GM23248 (cell line): Measurements from ENCODE around the gene KCNJ10. TPM values are rescaled to one million over a fixed set of nuclear protein-coding genes. Genes with fewer than 3 reads are reported as not detected.
A peak's percentile ranks its signal among the peaks of the same experiment; 100 is the strongest.

Experiments used
- DNase-seq: peaks from one replicate; pipeline ENCODE4 v3.0.0-alpha.2; 2015
- H2AFZ ChIP-seq: fragments of 200-600 bp; sonication (generic); 2 replicates; pipeline ENCODE4 v1.6.1; 2016; ENCODE audit warnings: antibody characterized with exemption
- H3F3A ChIP-seq: fragments of 200-600 bp; sonication (generic); 2 replicates; pipeline ENCODE4 v1.6.1; 2016; ENCODE audit warnings: mild to moderate bottlenecking, antibody characterized with exemption, mixed run types; ENCODE audit not compliant: insufficient read depth
- H3K27ac ChIP-seq: fragments of 200-600 bp; sonication (generic); 2 replicates; pipeline ENCODE4 v1.5.1; 2016; ENCODE audit warnings: mild to moderate bottlenecking
- H3K27me3 ChIP-seq: fragments of 200-600 bp; sonication (generic); replicated peaks from 2 replicates; pipeline ENCODE4 v1.6.1; 2016; ENCODE audit warnings: mild to moderate bottlenecking; ENCODE audit not compliant: insufficient read depth
- H3K36me3 ChIP-seq: fragments of 200-600 bp; sonication (generic); 2 replicates; pipeline ENCODE4 v1.6.1; 2016; ENCODE audit warnings: low read depth, mild to moderate bottlenecking
- H3K4me1 ChIP-seq: fragments of 200-600 bp; sonication (generic); 2 replicates; pipeline ENCODE4 v1.6.1; 2016; ENCODE audit warnings: mild to moderate bottlenecking; ENCODE audit not compliant: insufficient read depth
- H3K4me2 ChIP-seq: fragments of 200-600 bp; sonication (generic); one replicate; pipeline ENCODE4 v1.6.1; 2016; ENCODE audit warnings: mild to moderate bottlenecking; ENCODE audit not compliant: unreplicated experiment
- H3K4me3 ChIP-seq: fragments of 200-600 bp; sonication (generic); 2 replicates; pipeline ENCODE4 v1.5.1; 2016; ENCODE audit warnings: mild to moderate bottlenecking
- H3K79me2 ChIP-seq: fragments of 200-600 bp; sonication (generic); 2 replicates; pipeline ENCODE4 v1.6.1; 2016; ENCODE audit warnings: mild to moderate bottlenecking; ENCODE audit not compliant: insufficient read depth
- H3K9ac ChIP-seq: fragments of 200-600 bp; sonication (generic); 2 replicates; pipeline ENCODE4 v1.6.1; 2016; ENCODE audit warnings: mild to moderate bottlenecking
- H3K9me2 ChIP-seq: fragments of 200-600 bp; sonication (generic); 2 replicates; pipeline ENCODE4 v1.6.1; 2016; ENCODE audit warnings: mixed run types, mild to moderate bottlenecking, moderate library complexity; ENCODE audit not compliant: insufficient read depth
- H3K9me3 ChIP-seq: fragments of 200-600 bp; sonication (generic); one replicate; pipeline ENCODE4 v1.6.1; 2017; ENCODE audit warnings: low read depth
- H4K20me1 ChIP-seq: fragments of 200-600 bp; sonication (generic); 2 replicates; pipeline ENCODE4 v1.6.0; 2016; ENCODE audit not compliant: insufficient read depth
- EZH2 ChIP-seq: fragments of 200-600 bp; sonication (generic); IDR thresholded peaks from 2 replicates; pipeline ENCODE4 v1.6.1; 2018; ENCODE audit warnings: antibody characterized with exemption, mild to moderate bottlenecking; ENCODE audit not compliant: insufficient read depth, poor library complexity, severe bottlenecking
- EZH2phosphoT487 ChIP-seq: fragments of 200-600 bp; sonication (generic); IDR thresholded peaks from 2 replicates; pipeline ENCODE4 v1.6.1; 2018; ENCODE audit warnings: antibody characterized with exemption, moderate library complexity, mild to moderate bottlenecking, low read depth; ENCODE audit not compliant: insufficient read depth
- WGBS, 2 experiments: methylation state at CpG; one replicate each; pipeline ENCODE4 v1.1.6; 2015 to 2017; ENCODE audit warnings: low lambda C conversion rate in 2 of 2, low coverage in 1 of 2; ENCODE audit errors: missing lambda C conversion rate in 2 of 2; 5-methylcytosine and 5-hydroxymethylcytosine counted together
- in situ Hi-C: fragments of 300-500 bp; cut with MboI; formaldehyde crosslinking; loops from 2 replicates; pipeline ENCODE4 v1.15.0; 2020
- polyA plus RNA-seq: library from polyadenylated mRNA; unstranded; fragments of >200 nt; fragmentation: Nextera tagmentation; extraction: Ambion mirVana; gene quantifications from 2 replicates; pipeline ENCODE4 v1.2.1, GENCODE V29; 2016
- total RNA-seq: library from RNA; depleted of rRNA; stranded (reverse); fragments of >200 nt; shearing (Covaris generic); gene quantifications from 2 replicates; pipeline ENCODE4 v1.2.3, GENCODE V29; 2014

KCNJ10 gene
- total and polyA plus RNA-seq, 2 experiments from 2014 or later = not detected

DNA sequence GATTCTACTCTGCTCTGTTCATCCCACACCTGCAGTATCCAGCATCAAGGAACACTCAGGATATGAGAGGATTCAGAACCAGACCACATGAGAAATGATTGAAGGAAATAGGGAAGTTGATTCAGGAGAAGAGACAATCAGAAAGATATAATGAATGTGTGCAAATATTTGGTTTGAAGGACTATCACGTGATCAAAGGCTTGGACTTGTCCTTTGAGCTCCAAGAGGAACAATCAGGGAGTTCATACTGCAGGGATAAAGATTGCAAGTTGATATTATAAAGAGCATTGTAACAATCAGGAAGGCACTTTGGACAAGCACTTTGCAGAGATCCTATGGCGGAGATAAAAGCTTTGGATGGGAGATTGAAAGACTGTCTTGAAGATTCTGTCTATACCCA lies 24.3 kb downstream of the KCNJ10 start:
- no peaks in the 10 kb centered on the region for H3K36me3 ChIP-seq
- in situ Hi-C loops = no loop called here
- no peak overlapping the region for H2AFZ ChIP-seq
- H3K4me3 ChIP-seq = no peak overlapping the region
- no peak overlapping the region for H3K9ac ChIP-seq
- DNase-seq = no peak
- TF ChIP-seq EZH2 (no peak), EZH2phosphoT487 (no peak)
- 32 to 41% methylated on average over 2 of the region's 2 CpGs for WGBS, 2 experiments
- H3K9me2 ChIP-seq = no peaks in the 10 kb centered on the region
- H3K4me2 ChIP-seq = no peak overlapping the region
- peaks cover 8% of the 10 kb centered on the region for H3F3A ChIP-seq
- H4K20me1 ChIP-seq = no peaks in the 10 kb centered on the region
- H3K79me2 ChIP-seq = no peaks in the 10 kb centered on the region
- H3K9me3 ChIP-seq = no peaks in the 10 kb centered on the region
- peaks cover 16% of the 10 kb centered on the region for H3K4me1 ChIP-seq
- peaks cover 4% of the 10 kb centered on the region for H3K27me3 ChIP-seq
- no peak overlapping the region for H3K27ac ChIP-seq

DNA sequence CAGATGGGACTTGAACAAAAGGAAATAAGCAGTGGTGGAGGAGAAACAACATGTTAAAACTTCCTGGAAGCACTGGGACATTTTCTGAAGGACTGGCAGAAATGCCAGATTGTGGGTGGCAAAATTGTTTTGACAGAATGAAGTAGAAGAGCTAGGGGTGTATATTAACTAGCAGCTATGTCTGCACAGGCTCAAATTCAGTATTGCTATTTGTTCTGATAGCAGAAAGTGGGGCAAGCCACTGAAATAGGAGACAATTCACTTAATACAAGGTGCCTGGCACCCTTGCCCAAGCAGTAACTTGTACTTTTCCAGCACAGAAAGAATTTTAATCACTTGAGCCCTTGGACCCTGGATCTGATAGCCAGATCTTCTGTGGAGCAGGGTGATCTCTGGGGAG lies 26.4 kb downstream of the KCNJ10 start:
- TF ChIP-seq EZH2phosphoT487 (no peak), EZH2 (no peak)
- H3K9me3 ChIP-seq = no peaks in the 10 kb centered on the region
- H4K20me1 ChIP-seq = no peaks in the 10 kb centered on the region
- no peak overlapping the region for H3K27ac ChIP-seq
- in situ Hi-C loops = no loop called here
- H3F3A ChIP-seq = peaks cover 3% of the 10 kb centered on the region
- H3K79me2 ChIP-seq = no peaks in the 10 kb centered on the region
- no peaks in the 10 kb centered on the region for H3K9me2 ChIP-seq
- DNase-seq = no peak
- peaks cover 9% of the 10 kb centered on the region for H3K4me1 ChIP-seq
- no peaks in the 10 kb centered on the region for H3K36me3 ChIP-seq
- no peak overlapping the region for H2AFZ ChIP-seq
- no peak overlapping the region for H3K4me3 ChIP-seq
- H3K27me3 ChIP-seq = peaks cover 4% of the 10 kb centered on the region
- H3K9ac ChIP-seq = no peak overlapping the region
- H3K4me2 ChIP-seq = no peak overlapping the region

DNA sequence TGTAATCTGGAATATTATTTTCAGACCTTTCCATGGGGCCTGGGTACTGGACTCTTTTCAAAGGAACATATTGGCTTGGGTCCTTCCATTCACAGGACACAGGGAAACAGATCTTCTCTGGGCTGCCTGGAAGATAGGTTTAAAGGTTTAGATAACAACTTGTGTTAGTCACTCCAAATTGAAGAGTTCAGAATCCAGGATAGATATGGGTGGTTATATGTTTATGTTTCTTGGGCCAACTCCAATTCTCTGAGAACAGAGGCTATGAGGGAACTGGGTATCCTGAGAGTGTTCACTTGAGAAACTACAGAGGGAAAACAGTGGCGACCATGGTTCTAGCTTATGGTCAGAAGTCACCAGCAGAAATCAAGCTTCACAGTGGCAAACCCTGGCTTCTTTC lies 29.5 kb downstream of the KCNJ10 start:
- 29 to 71% methylated on average over 1 of the region's 1 CpG for WGBS, 2 experiments
- H3K9me3 ChIP-seq = no peaks in the 10 kb centered on the region
- in situ Hi-C loops = no loop called here
- TF ChIP-seq EZH2phosphoT487 (no peak), EZH2 (no peak)
- no peaks in the 10 kb centered on the region for H3K36me3 ChIP-seq
- H3K4me1 ChIP-seq = no peaks in the 10 kb centered on the region
- H3K4me3 ChIP-seq = no peak overlapping the region
- no peak overlapping the region for H3K9ac ChIP-seq
- peaks cover 4% of the 10 kb centered on the region; the same call in 1 of the 2 replicates for H3K27me3 ChIP-seq
- H3F3A ChIP-seq = no peaks in the 10 kb centered on the region
- no peak for DNase-seq
- no peaks in the 10 kb centered on the region for H3K79me2 ChIP-seq
- no peak overlapping the region for H3K27ac ChIP-seq
- H3K4me2 ChIP-seq = no peak overlapping the region
- H4K20me1 ChIP-seq = no peaks in the 10 kb centered on the region
- no peak overlapping the region for H2AFZ ChIP-seq
- H3K9me2 ChIP-seq = no peaks in the 10 kb centered on the region

- H4K20me1 ChIP-seq = no peaks in the 10 kb centered on the region
- WGBS, 2 experiments = 1 to 3% methylated on average over 18 of the region's 18 CpGs
- H3K4me1 ChIP-seq = peaks cover 4% of the 10 kb centered on the region; the same call in 1 of the 2 replicates
- H3K9ac ChIP-seq = peak overlapping the region; percentile 80
- peak overlapping the region; percentile 99 for H3K4me3 ChIP-seq
- H3K9me3 ChIP-seq = no peaks in the 10 kb centered on the region
- peak overlapping the region; percentile 95 for H3K4me2 ChIP-seq
- H3K79me2 ChIP-seq = peaks cover 24% of the 10 kb centered on the region
- no peaks in the 10 kb centered on the region for H3K36me3 ChIP-seq
- in situ Hi-C loops = no loop called here
- no peak overlapping the region for H3K27ac ChIP-seq
- TF ChIP-seq EZH2phosphoT487 (no peak), EZH2 (no peak)
- no peaks in the 10 kb centered on the region for H3K27me3 ChIP-seq
- H3F3A ChIP-seq = no peaks in the 10 kb centered on the region
- peak; percentile 38 for DNase-seq
- no peaks in the 10 kb centered on the region for H3K9me2 ChIP-seq
- peak overlapping the region; percentile 99 for H2AFZ ChIP-seq
Observed at GRCh38 chr1:160032165-160032820, 37.7 kb downstream of the KCNJ10 start.
